A549 (cell line): ENCODE results near the gene C20orf141. TPM values are rescaled to one million over a fixed set of nuclear protein-coding genes. Genes with fewer than 3 reads are reported as not detected.

Experiments
- ATAC-seq, 2 experiments: fragments of 200-7000 bp in 1 of 2; fragments of >200 bp in 1 of 2; cut with Nextera tagmentation in 1 of 2; cut with Tn5 transposase in 1 of 2; 3 replicates each; pipeline versions ENCODE4 v1.8.0 to v1.9.1; 2018 to 2020; ENCODE audit warnings: mild to moderate bottlenecking in 1 of 2, moderate library complexity in 1 of 2
- CTCF ChIA-PET: fragments of 300-600 bp; sonication (Branson Sonifier 250); formaldehyde crosslinking; extraction: SDS; loops from one replicate; lab custom pipeline; 2021; ENCODE audit warnings: antibody characterized with exemption, inconsistent platforms; lab: Yijun Ruan, JAX
- POLR2A ChIA-PET: fragments of 350-600 bp; formaldehyde crosslinking; extraction: SDS; loops from one replicate; lab custom pipeline; 2021; ENCODE audit warnings: antibody characterized with exemption, inconsistent platforms; lab: Yijun Ruan, JAX
- DNase-seq, 2 experiments: peaks; one replicate each; pipeline versions ENCODE4 v3.0.0 to v3.0.0-alpha.2; 2011 to 2016; ENCODE audit warnings: low read depth in 1 of 2, low spot score in 1 of 2
- FAIRE-seq: peaks from 2 replicates; lab custom pipeline; 2011; peaks lifted over from hg19 to GRCh38; lab: Jason Lieb, UNC
- H3K27ac ChIP-seq, 2 experiments: fragments of >200 bp; sonication (Bioruptor Twin); formaldehyde crosslinking; 3 replicates each; pipeline ENCODE4 v1.5.1; 2016 to 2017
- H3K4me1 ChIP-seq: fragments of >200 bp; sonication (Bioruptor Twin); formaldehyde crosslinking; 3 replicates; pipeline ENCODE4 v1.6.1; 2016
- H3K4me2 ChIP-seq: fragments of >200 bp; sonication (Bioruptor Twin); formaldehyde crosslinking; 3 replicates; pipeline ENCODE4 v1.6.1; 2016
- H3K4me3 ChIP-seq: fragments of >200 bp; sonication (Bioruptor Twin); formaldehyde crosslinking; 3 replicates; pipeline ENCODE4 v1.5.1; 2016
- H3K9me3 ChIP-seq: fragments of >200 bp; sonication (Bioruptor Twin); formaldehyde crosslinking; 3 replicates; pipeline ENCODE4 v1.6.1; 2016
- CBX8 ChIP-seq: fragments of 200-600 bp; sonication (generic); IDR thresholded peaks from 2 replicates; pipeline ENCODE4 v1.6.1; 2016
- CEBPB ChIP-seq, 2 experiments: fragments of >200 bp in 1 of 2; sonication (Bioruptor Twin) in 1 of 2; formaldehyde crosslinking in 1 of 2; IDR thresholded peaks; 2 replicates each; pipeline ENCODE4 v1.6.1; 2012 to 2016
- CHD4 ChIP-seq: fragments of 200-600 bp; sonication (generic); IDR thresholded peaks from 2 replicates; pipeline ENCODE4 v1.6.1; 2016; ENCODE audit warnings: antibody characterized with exemption, mild to moderate bottlenecking, borderline replicate concordance
- EHF ChIP-seq: fragments of 250-450 bp; sonication (Bioruptor Pico); IDR thresholded peaks from 2 replicates; pipeline ENCODE4 v1.5.0; 2020; ENCODE audit warnings: mild to moderate bottlenecking
- GATA3 ChIP-seq: IDR thresholded peaks from 2 replicates; pipeline ENCODE4 v1.6.1; 2012; ENCODE audit warnings: borderline replicate concordance
- HEYL ChIP-seq: fragments of 250-450 bp; sonication (Bioruptor Pico); IDR thresholded peaks from 2 replicates; pipeline ENCODE4 v1.8.0; 2021; ENCODE audit warnings: mild to moderate bottlenecking, moderate library complexity
- HOXB5 ChIP-seq: fragments of 250-450 bp; sonication (Bioruptor Pico); IDR thresholded peaks from 2 replicates; pipeline ENCODE4 v1.5.0; 2020; ENCODE audit warnings: mild to moderate bottlenecking, moderate library complexity
- MAFK ChIP-seq: fragments of 450-650 bp; IDR thresholded peaks from 2 replicates; pipeline ENCODE4 v1.6.1; 2014; ENCODE audit not compliant: partially characterized antibody
- MYC ChIP-seq: IDR thresholded peaks from 2 replicates; pipeline ENCODE4 v1.6.1; 2012; ENCODE audit warnings: mild to moderate bottlenecking, inconsistent platforms, low read length, improper control_type of control experiment, borderline replicate concordance
- NFE2L2 ChIP-seq: fragments of 150-350 bp; conservative IDR thresholded peaks from 2 replicates; pipeline ENCODE4 v1.6.1; 2014; ENCODE audit warnings: low read length
- NR3C1 ChIP-seq: fragments of >200 bp; sonication (Bioruptor Twin); formaldehyde crosslinking; IDR thresholded peaks from 3 replicates; pipeline ENCODE4 v1.6.1; 2017
- POLR2AphosphoS2 ChIP-seq: conservative IDR thresholded peaks from 2 replicates; pipeline ENCODE4 v1.6.1; 2012; ENCODE audit warnings: low read length, improper control_type of control experiment, inconsistent platforms
- RNF2 ChIP-seq: fragments of 200-600 bp; sonication (generic); IDR thresholded peaks from 2 replicates; pipeline ENCODE4 v1.6.1; 2016; ENCODE audit warnings: low read depth, mild to moderate bottlenecking, antibody characterized with exemption, moderate library complexity, borderline replicate concordance
- SREBF2 ChIP-seq: fragments of 450-650 bp; IDR thresholded peaks from 2 replicates; pipeline ENCODE4 v1.6.1; 2014; ENCODE audit warnings: mild to moderate bottlenecking, moderate library complexity
- ZC3H11A ChIP-seq: fragments of 450-650 bp; IDR thresholded peaks from 2 replicates; pipeline ENCODE4 v1.6.1; 2014; ENCODE audit warnings: antibody characterized with exemption, mild to moderate bottlenecking
- ZFP36 ChIP-seq: fragments of 450-650 bp; IDR thresholded peaks from 2 replicates; pipeline ENCODE4 v1.6.1; 2014; ENCODE audit warnings: borderline replicate concordance; ENCODE audit not compliant: partially characterized antibody
- WGBS: methylation state at CpG from one replicate; pipeline ENCODE4 v1.1.6; 2017; ENCODE audit errors: missing lambda C conversion rate; 5-methylcytosine and 5-hydroxymethylcytosine counted together
- polyA plus RNA-seq, 4 experiments: library from polyadenylated mRNA; depleted of rRNA in 3 of 4; stranded (reverse); fragments of >200 nt; fragmentation: RNase III in 1 of 4; extraction: RNeasy Plus Mini Kit Qiagen cat#74134 plus additional on column Dnase treatment in 1 of 4; gene quantifications; 2 replicates in 3 of 4; 3 replicates in 1 of 4; pipeline ENCODE4 v1.2.3, GENCODE V29; 2011 to 2017
- TF ChIP-seq, protein P1 (sequence below): fragments of >200 bp; sonication (Bioruptor Twin); formaldehyde crosslinking; IDR thresholded peaks from 3 replicates; pipeline ENCODE4 v1.6.1; 2016
- TF ChIP-seq, protein P2 (sequence below): fragments of >200 bp; sonication (Bioruptor Twin); formaldehyde crosslinking; IDR thresholded peaks from 3 replicates; pipeline ENCODE4 v1.5.1; 2016
- TF ChIP-seq, protein P3 (sequence below): IDR thresholded peaks from 2 replicates; pipeline ENCODE4 v1.6.1; 2012
- TF ChIP-seq, protein P4 (sequence below): fragments of >200 bp; sonication (Bioruptor Twin); formaldehyde crosslinking; IDR thresholded peaks from 2 replicates; pipeline ENCODE4 v1.6.1; 2016
- TF ChIP-seq, protein P5 (sequence below): IDR thresholded peaks from 2 replicates; pipeline ENCODE4 v1.6.1; 2012; ENCODE audit warnings: low read depth, borderline replicate concordance
- TF ChIP-seq, protein P6 (sequence below): IDR thresholded peaks from 2 replicates; pipeline ENCODE4 v1.6.1; 2012

C20orf141 gene
- polyA plus RNA-seq, 2 of the 4 experiments (the other 2 are of a cell fraction) = 0.16 to 0.56 TPM

DNA sequence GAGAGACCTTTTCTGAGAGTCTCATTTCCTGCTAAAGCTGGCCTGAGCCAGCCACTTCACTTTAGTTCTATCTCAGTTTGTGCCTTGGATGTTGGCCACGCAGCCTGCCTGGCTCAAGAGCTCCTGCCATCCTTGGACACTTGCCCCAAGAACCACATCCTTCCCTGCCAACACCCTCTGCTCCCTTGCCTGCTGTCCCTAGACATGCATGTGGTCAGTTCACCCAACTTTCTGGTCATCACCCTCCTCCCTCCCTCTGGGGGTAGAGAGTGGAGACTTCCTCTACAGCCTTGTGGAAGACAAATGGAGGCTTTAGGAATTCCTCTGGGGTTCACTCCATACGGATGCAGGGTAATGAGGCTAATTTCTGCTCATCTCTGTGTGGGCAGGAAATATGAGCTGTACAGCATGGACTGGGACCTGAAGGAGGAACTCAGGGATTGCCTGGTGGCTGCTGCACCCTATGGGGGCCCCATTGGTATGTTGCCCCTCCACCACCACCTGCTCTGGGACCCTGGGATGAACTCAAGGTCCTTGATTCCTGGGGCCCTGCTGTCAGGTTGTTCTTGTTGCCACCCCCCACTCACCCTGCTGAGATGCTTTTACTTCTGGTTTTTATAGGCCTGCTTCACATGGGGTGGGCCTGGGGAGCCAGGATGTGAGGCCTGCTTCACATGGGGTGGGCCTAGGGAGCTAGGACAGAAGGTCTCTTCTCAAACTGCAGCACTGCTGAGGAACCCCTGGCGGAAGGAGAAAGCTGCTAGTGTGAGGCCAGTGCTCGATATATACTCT lies 44.7 kb downstream of the C20orf141 start:
- no peak overlapping the region for H3K4me3 ChIP-seq
- DNase-seq (no peak), ATAC-seq (no peak), FAIRE-seq (no peak)
- ChIA-PET POLR2A (no interaction called here), CTCF (interaction anchor here (0.8 to 14.2 kb wide), 4 partner anchors 10 to 106 kb away, joined by 3 to 170 read pairs (median 4); no protein-coding TSS in a partner anchor)
- H3K4me1 ChIP-seq = no peaks in the 10 kb centered on the region
- no peak overlapping the region for H3K4me2 ChIP-seq
- TF ChIP-seq ZFP36 = no peak
- TF ChIP-seq, protein P1, sequence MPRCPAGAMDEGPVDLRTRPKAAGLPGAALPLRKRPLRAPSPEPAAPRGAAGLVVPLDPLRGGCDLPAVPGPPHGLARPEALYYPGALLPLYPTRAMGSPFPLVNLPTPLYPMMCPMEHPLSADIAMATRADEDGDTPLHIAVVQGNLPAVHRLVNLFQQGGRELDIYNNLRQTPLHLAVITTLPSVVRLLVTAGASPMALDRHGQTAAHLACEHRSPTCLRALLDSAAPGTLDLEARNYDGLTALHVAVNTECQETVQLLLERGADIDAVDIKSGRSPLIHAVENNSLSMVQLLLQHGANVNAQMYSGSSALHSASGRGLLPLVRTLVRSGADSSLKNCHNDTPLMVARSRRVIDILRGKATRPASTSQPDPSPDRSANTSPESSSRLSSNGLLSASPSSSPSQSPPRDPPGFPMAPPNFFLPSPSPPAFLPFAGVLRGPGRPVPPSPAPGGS = no peak
- H3K27ac ChIP-seq = no peak overlapping the region
- no peaks in the 10 kb centered on the region for H3K9me3 ChIP-seq
- 94% methylated on average over 4 of the region's 4 CpGs for WGBS

DNA sequence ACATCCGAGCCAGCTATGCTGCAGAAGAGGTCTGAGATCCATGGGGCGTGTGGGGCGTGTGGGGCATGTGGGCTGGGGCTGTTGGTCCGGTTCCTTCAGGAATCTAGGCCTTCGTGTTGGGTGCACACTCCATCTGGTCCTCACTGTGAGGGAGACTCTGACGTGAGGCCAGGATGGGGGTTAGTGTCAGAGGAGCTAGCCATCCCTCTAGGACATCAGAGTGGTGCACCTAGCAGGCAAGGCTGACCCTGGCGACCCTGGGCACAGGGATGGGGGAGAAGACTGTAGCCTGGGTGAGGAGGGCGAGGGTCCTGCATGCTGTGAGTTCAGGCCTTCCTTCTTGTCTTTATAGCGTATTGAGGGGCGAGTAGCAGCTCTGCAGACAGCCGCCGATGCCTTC lies 49.8 kb downstream of the C20orf141 start:
- ATAC-seq (no peak), DNase-seq (no peak), FAIRE-seq (no peak)
- peaks cover 10% of the 10 kb centered on the region; the same call in 2 of the 3 replicates for H3K4me1 ChIP-seq
- H3K27ac ChIP-seq = no peak overlapping the region
- H3K4me3 ChIP-seq = no peak overlapping the region
- H3K4me2 ChIP-seq = no peak overlapping the region
- no peaks in the 10 kb centered on the region for H3K9me3 ChIP-seq
- 95% methylated on average over 12 of the region's 12 CpGs for WGBS
- CTCF ChIA-PET = interaction anchor here (1.0 to 2.9 kb wide), 4 partner anchors 13 to 121 kb away, joined by 3 to 21 read pairs (median 4); no protein-coding TSS in a partner anchor
- TF ChIP-seq NR3C1 (no peak), ZC3H11A (no peak)
- TF ChIP-seq, protein P2, sequence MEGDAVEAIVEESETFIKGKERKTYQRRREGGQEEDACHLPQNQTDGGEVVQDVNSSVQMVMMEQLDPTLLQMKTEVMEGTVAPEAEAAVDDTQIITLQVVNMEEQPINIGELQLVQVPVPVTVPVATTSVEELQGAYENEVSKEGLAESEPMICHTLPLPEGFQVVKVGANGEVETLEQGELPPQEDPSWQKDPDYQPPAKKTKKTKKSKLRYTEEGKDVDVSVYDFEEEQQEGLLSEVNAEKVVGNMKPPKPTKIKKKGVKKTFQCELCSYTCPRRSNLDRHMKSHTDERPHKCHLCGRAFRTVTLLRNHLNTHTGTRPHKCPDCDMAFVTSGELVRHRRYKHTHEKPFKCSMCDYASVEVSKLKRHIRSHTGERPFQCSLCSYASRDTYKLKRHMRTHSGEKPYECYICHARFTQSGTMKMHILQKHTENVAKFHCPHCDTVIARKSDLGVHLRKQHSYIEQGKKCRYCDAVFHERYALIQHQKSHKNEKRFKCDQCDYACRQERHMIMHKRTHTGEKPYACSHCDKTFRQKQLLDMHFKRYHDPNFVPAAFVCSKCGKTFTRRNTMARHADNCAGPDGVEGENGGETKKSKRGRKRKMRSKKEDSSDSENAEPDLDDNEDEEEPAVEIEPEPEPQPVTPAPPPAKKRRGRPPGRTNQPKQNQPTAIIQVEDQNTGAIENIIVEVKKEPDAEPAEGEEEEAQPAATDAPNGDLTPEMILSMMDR = no peak
- POLR2A ChIA-PET = interaction anchor here (1.1 kb wide), 1 partner anchor 8 kb away, joined by 4 read pairs; the partner anchor contains the start of gene PTPRA

DNA sequence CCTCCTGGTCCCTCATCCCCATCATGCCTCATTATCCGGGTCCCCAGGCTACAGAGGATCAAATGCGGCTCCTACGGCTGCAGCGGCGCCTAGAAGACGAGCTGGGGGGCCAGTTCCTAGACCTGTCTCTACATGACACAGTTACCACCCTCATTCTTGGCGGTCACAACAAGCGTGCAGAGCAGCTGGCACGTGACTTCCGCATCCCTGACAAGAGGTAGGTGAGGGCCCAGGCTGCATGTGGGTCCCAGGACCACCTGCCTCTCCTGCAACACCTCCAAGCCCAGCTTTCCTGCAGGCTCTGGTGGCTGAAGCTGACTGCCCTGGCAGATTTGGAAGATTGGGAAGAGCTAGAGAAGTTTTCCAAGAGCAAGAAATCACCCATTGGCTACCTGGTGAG lies 50.3 kb downstream of the C20orf141 start:
- Histone ChIP-seq H3K27ac (no peak overlapping the region), H3K9me3 (no peaks in the 10 kb centered on the region), H3K4me2 (no peak overlapping the region), H3K4me1 (peaks cover 10% of the 10 kb centered on the region; the same call in 2 of the 3 replicates), H3K4me3 (no peak overlapping the region)
- no peak for ATAC-seq
- DNase-seq = no peak
- TF ChIP-seq MAFK = no peak
- no peak for TF ChIP-seq CEBPB (IDR thresholded peaks at IDR 0.05)
- TF ChIP-seq, protein P3, sequence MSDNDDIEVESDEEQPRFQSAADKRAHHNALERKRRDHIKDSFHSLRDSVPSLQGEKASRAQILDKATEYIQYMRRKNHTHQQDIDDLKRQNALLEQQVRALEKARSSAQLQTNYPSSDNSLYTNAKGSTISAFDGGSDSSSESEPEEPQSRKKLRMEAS = no peak
- TF ChIP-seq, protein P4, sequence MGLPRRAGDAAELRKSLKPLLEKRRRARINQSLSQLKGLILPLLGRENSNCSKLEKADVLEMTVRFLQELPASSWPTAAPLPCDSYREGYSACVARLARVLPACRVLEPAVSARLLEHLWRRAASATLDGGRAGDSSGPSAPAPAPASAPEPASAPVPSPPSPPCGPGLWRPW = no peak
- no peak for TF ChIP-seq RNF2
- TF ChIP-seq EHF (CRISPR knock-in tag) = no peak
- no peak for TF ChIP-seq CBX8
- no peak for TF ChIP-seq CHD4
- TF ChIP-seq, protein P5, sequence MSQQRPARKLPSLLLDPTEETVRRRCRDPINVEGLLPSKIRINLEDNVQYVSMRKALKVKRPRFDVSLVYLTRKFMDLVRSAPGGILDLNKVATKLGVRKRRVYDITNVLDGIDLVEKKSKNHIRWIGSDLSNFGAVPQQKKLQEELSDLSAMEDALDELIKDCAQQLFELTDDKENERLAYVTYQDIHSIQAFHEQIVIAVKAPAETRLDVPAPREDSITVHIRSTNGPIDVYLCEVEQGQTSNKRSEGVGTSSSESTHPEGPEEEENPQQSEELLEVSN = no peak
- TF ChIP-seq HEYL (CRISPR knock-in tag) = no peak
- no peak for TF ChIP-seq NR3C1
- TF ChIP-seq, protein P6, sequence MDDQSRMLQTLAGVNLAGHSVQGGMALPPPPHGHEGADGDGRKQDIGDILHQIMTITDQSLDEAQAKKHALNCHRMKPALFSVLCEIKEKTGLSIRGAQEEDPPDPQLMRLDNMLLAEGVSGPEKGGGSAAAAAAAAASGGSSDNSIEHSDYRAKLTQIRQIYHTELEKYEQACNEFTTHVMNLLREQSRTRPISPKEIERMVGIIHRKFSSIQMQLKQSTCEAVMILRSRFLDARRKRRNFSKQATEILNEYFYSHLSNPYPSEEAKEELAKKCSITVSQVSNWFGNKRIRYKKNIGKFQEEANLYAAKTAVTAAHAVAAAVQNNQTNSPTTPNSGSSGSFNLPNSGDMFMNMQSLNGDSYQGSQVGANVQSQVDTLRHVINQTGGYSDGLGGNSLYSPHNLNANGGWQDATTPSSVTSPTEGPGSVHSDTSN = no peak
- TF ChIP-seq SREBF2 = no peak
- TF ChIP-seq POLR2AphosphoS2 = no peak
- no peak for TF ChIP-seq GATA3
- no peak for TF ChIP-seq HOXB5 (CRISPR knock-in tag)
- no peak for TF ChIP-seq MYC
- no peak for TF ChIP-seq NFE2L2
- WGBS = 97% methylated on average over 10 of the region's 10 CpGs
- CTCF ChIA-PET = interaction anchor here (1.0 to 2.9 kb wide), 8 partner anchors 9 to 120 kb away, joined by 3 to 21 read pairs (median 4); no protein-coding TSS in a partner anchor
- FAIRE-seq = no peak
- POLR2A ChIA-PET = no interaction called here
